GM19193 (cell line): Measurements from ENCODE around the gene PCGF3.

Source experiments
- POLR2A ChIP-seq: IDR thresholded peaks from 4 replicates; pipeline ENCODE4 v1.6.1; 2011; ENCODE audit not compliant: insufficient read depth, insufficient read length; ENCODE audit errors: extremely low read depth

PCGF3 gene

GRCh38 chr4:786861-787300 is 81.2 kb downstream of the PCGF3 start:
- no peak for TF ChIP-seq POLR2A

GRCh38 chr4:787561-787981 is 81.9 kb downstream of the PCGF3 start:
- no peak for TF ChIP-seq POLR2A

GRCh38 chr4:788006-788635 is 82.5 kb downstream of the PCGF3 start:
- no peak for TF ChIP-seq POLR2A

- TF ChIP-seq POLR2A = no peak
Observed at GRCh38 chr4:788636-789297, 83.1 kb downstream of the PCGF3 start.

- no peak for TF ChIP-seq POLR2A
Observed at GRCh38 chr4:789571-790465, 84.2 kb downstream of the PCGF3 start.

GRCh38 chr4:790466-790820 is 84.8 kb downstream of the PCGF3 start:
- no peak for TF ChIP-seq POLR2A

GRCh38 chr4:791252-791897 is 85.7 kb downstream of the PCGF3 start:
- TF ChIP-seq POLR2A = no peak

GRCh38 chr4:791898-792625 is 86.4 kb downstream of the PCGF3 start:
- TF ChIP-seq POLR2A = no peak

- no peak for TF ChIP-seq POLR2A
Observed at GRCh38 chr4:792626-793092, 87.0 kb downstream of the PCGF3 start.

GRCh38 chr4:793093-793861 is 87.6 kb downstream of the PCGF3 start:
- no peak for TF ChIP-seq POLR2A

- TF ChIP-seq POLR2A = no peak
Observed at GRCh38 chr4:793941-794621, 88.4 kb downstream of the PCGF3 start.

- no peak for TF ChIP-seq POLR2A
Observed at GRCh38 chr4:794900-795725, 89.5 kb downstream of the PCGF3 start.

- TF ChIP-seq POLR2A = no peak
Observed at GRCh38 chr4:795726-796119, 90.1 kb downstream of the PCGF3 start.

- TF ChIP-seq POLR2A = no peak
Observed at GRCh38 chr4:796206-796605, 90.6 kb downstream of the PCGF3 start.
